Epithelial cell of proximal tubule (primary cell): ENCODE data around the gene PTDSS2. TPM values are rescaled to one million over a fixed set of nuclear protein-coding genes. Genes with fewer than 3 reads are reported as not detected.

Experiments used
- DNase-seq: peaks from one replicate; pipeline ENCODE4 v3.0.0-alpha.2; 2011; ENCODE audit warnings: low read depth
- H3K4me3 ChIP-seq: 2 replicates; pipeline ENCODE4 v1.5.1; 2011; ENCODE audit warnings: low read depth, mild to moderate bottlenecking, low read length
- CTCF ChIP-seq: conservative IDR thresholded peaks from 2 replicates; pipeline ENCODE4 v1.5.1; 2012; ENCODE audit warnings: low read depth, mild to moderate bottlenecking, low read length
- total RNA-seq: library from RNA; depleted of rRNA; stranded (reverse); fragments of >200 nt; gene quantifications from 2 replicates; pipeline ENCODE4 v1.2.3, GENCODE V29; 2015

PTDSS2 gene
- total RNA-seq, 1 donor from 2014 or later, result 53.4 TPM

GRCh38 chr11:479311-479710 lies 29.2 kb downstream of the PTDSS2 start:
- TF ChIP-seq CTCF, result no peak
- no peak for DNase-seq
- H3K4me3 ChIP-seq, result no peak overlapping the region

- H3K4me3 ChIP-seq, result no peak overlapping the region
- DNase-seq, result no peak
- no peak for TF ChIP-seq CTCF
Measured at GRCh38 chr11:484616-485015, 34.5 kb downstream of the PTDSS2 start.

- no peak overlapping the region for H3K4me3 ChIP-seq
- DNase-seq, result no peak
- TF ChIP-seq CTCF, result no peak
Measured at GRCh38 chr11:486189-486588, 36.1 kb downstream of the PTDSS2 start.

- no peak for DNase-seq
- TF ChIP-seq CTCF, result no peak
- H3K4me3 ChIP-seq, result no peak overlapping the region
Measured at GRCh38 chr11:487571-488021, 37.5 kb downstream of the PTDSS2 start.

GRCh38 chr11:488062-488461 lies 38.0 kb downstream of the PTDSS2 start:
- TF ChIP-seq CTCF, result no peak

GRCh38 chr11:488579-488978 lies 38.5 kb downstream of the PTDSS2 start:
- no peak overlapping the region for H3K4me3 ChIP-seq
- no peak for DNase-seq
- TF ChIP-seq CTCF, result no peak

More at GRCh38 chr11:488062-488461, 38.0 kb downstream of the PTDSS2 start:
- H3K4me3 ChIP-seq, result no peak overlapping the region
- DNase-seq, result no peak

GRCh38 chr11:488992-489391 lies 38.9 kb downstream of the PTDSS2 start:
- no peak for DNase-seq
- H3K4me3 ChIP-seq, result no peak overlapping the region
- no peak for TF ChIP-seq CTCF
